GM12801 (cell line): ENCODE results near the gene UBE2E1.

ENCODE experiments used
- CTCF ChIP-seq: IDR thresholded peaks from one replicate; pipeline ENCODE4 v1.5.1; 2011; ENCODE audit warnings: control low read depth; ENCODE audit not compliant: insufficient read length; ENCODE audit errors: extremely low read depth

UBE2E1 gene

DNA sequence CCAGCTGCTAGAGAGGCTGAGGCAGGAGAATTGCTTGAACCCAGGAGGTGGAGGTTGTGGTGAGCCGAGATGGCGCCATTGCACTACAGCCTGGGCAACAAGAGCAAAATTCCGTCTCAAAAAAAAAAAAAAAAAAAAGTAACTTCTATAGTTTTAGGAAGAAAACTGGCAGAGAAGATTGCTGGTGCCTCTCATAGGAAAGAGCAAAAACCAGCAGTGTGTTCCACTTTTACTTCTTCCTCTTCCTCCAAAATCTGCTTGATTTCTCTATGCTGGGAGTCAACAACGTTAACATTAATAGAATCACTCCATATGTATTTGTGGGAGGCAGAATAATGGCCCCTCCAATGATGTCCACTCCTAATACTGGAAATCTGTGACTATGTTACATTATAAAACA lies 126.8 kb downstream of the UBE2E1 start:
- TF ChIP-seq CTCF, result no peak

- no peak for TF ChIP-seq CTCF
Observed at GRCh38 chr3:23934253-23934652, 128.5 kb downstream of the UBE2E1 start.

GRCh38 chr3:23937296-23937695 lies 131.5 kb downstream of the UBE2E1 start:
- TF ChIP-seq CTCF, result no peak

GRCh38 chr3:23938688-23939087 lies 132.9 kb downstream of the UBE2E1 start:
- no peak for TF ChIP-seq CTCF

GRCh38 chr3:23940775-23941174 lies 135.0 kb downstream of the UBE2E1 start:
- no peak for TF ChIP-seq CTCF
